Endothelial cell of umbilical vein (primary cell): ENCODE results near the gene CRY2. TPM values are rescaled to one million over a fixed set of nuclear protein-coding genes. Genes with fewer than 3 reads are reported as not detected.

Experiments
- BruUV-seq: library from RNA; stranded (reverse); fragments of 400-500 nt; replicated peaks from 2 replicates; lab custom pipeline; 2021; lab: Mats Ljungman, UMichigan
- CTCF ChIA-PET: fragments of 300-600, 350-600 bp; sonication (Branson Sonifier 250); formaldehyde crosslinking; loops from one replicate; lab custom pipeline; 2021; ENCODE audit warnings: antibody characterized with exemption, inconsistent platforms; lab: Charles Lee
- POLR2A ChIA-PET: fragments of 300-600, 350-600 bp; sonication (Branson Sonifier 250); formaldehyde crosslinking; loops from one replicate; lab custom pipeline; 2021; ENCODE audit warnings: antibody characterized with exemption, inconsistent platforms; lab: Charles Lee
- DNase-seq: peaks from one replicate; pipeline ENCODE4 v3.0.0-alpha.2; 2011; ENCODE audit warnings: low read depth, low spot score
- FAIRE-seq: peaks from 2 replicates; lab custom pipeline; 2011; peaks lifted over from hg19 to GRCh38; lab: Jason Lieb, UNC
- H2AFZ ChIP-seq: 2 replicates; pipeline ENCODE4 v1.6.0; 2012; ENCODE audit warnings: low read depth, low read length, control low read depth, inconsistent platforms
- H3K27ac ChIP-seq: 2 replicates; pipeline ENCODE4 v1.5.1; 2011; ENCODE audit warnings: low read depth, mild to moderate bottlenecking, control low read depth, low read length, moderate library complexity; ENCODE audit not compliant: insufficient read depth
- H3K27me3 ChIP-seq, 2 experiments: 2 replicates each; pipeline versions ENCODE4 v1.6.0 to v1.6.1; 2011; ENCODE audit warnings: low read length in 2 of 2, mixed read lengths in 1 of 2; ENCODE audit not compliant: control insufficient read depth in 2 of 2, insufficient read depth in 2 of 2
- H3K36me3 ChIP-seq, 2 experiments: 2 replicates in 1 of 2; 3 replicates in 1 of 2; pipeline ENCODE4 v1.5.1; 2011; ENCODE audit warnings: low read length in 2 of 2, mild to moderate bottlenecking in 1 of 2, moderate library complexity in 1 of 2; ENCODE audit not compliant: control insufficient read depth in 2 of 2, insufficient read depth in 2 of 2; ENCODE audit errors: extremely low read depth in 1 of 2
- H3K4me1 ChIP-seq: 3 replicates; pipeline ENCODE4 v1.5.1; 2011; ENCODE audit warnings: mild to moderate bottlenecking, low read length; ENCODE audit not compliant: control insufficient read depth, insufficient read depth; ENCODE audit errors: extremely low read depth
- H3K4me2 ChIP-seq: 2 replicates; pipeline ENCODE4 v1.6.1; 2011; ENCODE audit warnings: low read length, control low read depth, mixed read lengths; ENCODE audit not compliant: insufficient read depth
- H3K4me3 ChIP-seq, 3 experiments: fragments of 200-600 bp in 1 of 3; sonication (generic), shearing (Covaris generic) in 1 of 3; replicated peaks in 1 of 3; 2 replicates each; pipeline ENCODE4 v1.5.1; 2011 to 2016; ENCODE audit warnings: control low read depth in 3 of 3, low read length in 3 of 3, mild to moderate bottlenecking in 2 of 3, inconsistent platforms in 1 of 3, low read depth in 1 of 3, moderate library complexity in 1 of 3; ENCODE audit not compliant: insufficient read depth in 1 of 3
- H3K79me2 ChIP-seq: 2 replicates; pipeline ENCODE4 v1.6.0; 2012; ENCODE audit warnings: low read length, inconsistent platforms; ENCODE audit not compliant: control insufficient read depth, insufficient read depth
- H3K9ac ChIP-seq: replicated peaks from 2 replicates; pipeline ENCODE3; 2011; ENCODE audit warnings: low read length, control low read depth; ENCODE audit not compliant: insufficient read depth; ENCODE audit errors: extremely low read depth
- H3K9me1 ChIP-seq: replicated peaks from 3 replicates; pipeline ENCODE4 v1.6.0; 2011; ENCODE audit warnings: mild to moderate bottlenecking, low read length; ENCODE audit not compliant: control insufficient read depth, insufficient read depth; ENCODE audit errors: extremely low read depth
- H3K9me3 ChIP-seq: replicated peaks from 2 replicates; pipeline ENCODE4 v1.5.1; 2012; ENCODE audit warnings: low read length, inconsistent platforms; ENCODE audit not compliant: control insufficient read depth, insufficient read depth
- H4K20me1 ChIP-seq: replicated peaks from 2 replicates; pipeline ENCODE3; 2011; ENCODE audit warnings: mild to moderate bottlenecking, low read length; ENCODE audit not compliant: control insufficient read depth, insufficient read depth; ENCODE audit errors: extremely low read depth
- EZH2 ChIP-seq: IDR thresholded peaks from 2 replicates; pipeline ENCODE4 v1.6.1; 2012; ENCODE audit warnings: borderline replicate concordance, low read depth, mild to moderate bottlenecking, moderate library complexity, low read length, inconsistent platforms; ENCODE audit not compliant: severe bottlenecking
- FOS ChIP-seq: IDR thresholded peaks from 2 replicates; pipeline ENCODE4 v1.6.1; 2011; ENCODE audit warnings: mild to moderate bottlenecking, low read length, moderate library complexity, borderline replicate concordance; ENCODE audit not compliant: insufficient read depth
- GATA2 ChIP-seq: IDR thresholded peaks from 2 replicates; pipeline ENCODE4 v1.7.0; 2011; ENCODE audit warnings: low read depth, mild to moderate bottlenecking, moderate library complexity, mixed read lengths, low read length; ENCODE audit not compliant: insufficient read length, insufficient read depth
- JUN ChIP-seq: IDR thresholded peaks from 2 replicates; pipeline ENCODE4 v1.6.1; 2011; ENCODE audit warnings: borderline replicate concordance, low read depth; ENCODE audit not compliant: insufficient read length, insufficient read depth
- MYC ChIP-seq: IDR thresholded peaks from one replicate; pipeline ENCODE4 v1.6.1; 2011; ENCODE audit warnings: mild to moderate bottlenecking, low read depth, low read length
- POLR2A ChIP-seq: IDR thresholded peaks from 2 replicates; pipeline ENCODE4 v1.6.1; 2012; ENCODE audit warnings: low read depth, mild to moderate bottlenecking, control low read depth, low read length
- POLR2AphosphoS5 ChIP-seq: IDR thresholded peaks from 2 replicates; pipeline ENCODE4 v1.6.1; 2012; ENCODE audit warnings: low read depth, mild to moderate bottlenecking, control low read depth, low read length, moderate library complexity; ENCODE audit not compliant: insufficient read depth
- dilution Hi-C: fragments of 300-500 bp; cut with MboI; formaldehyde crosslinking; loops from one replicate; pipeline ENCODE4 v1.15.0; 2019; ENCODE audit warnings: low sequenced_read_pairs; ENCODE audit not compliant: extremely low pct_ligation_motif_present
- intact Hi-C: fragments of 100-400 bp; cut with micrococcal nuclease; formaldehyde crosslinking; loops from one replicate; pipeline ENCODE4 v1.10.0; 2022
- polyA plus RNA-seq, 4 experiments: library from polyadenylated mRNA; depleted of rRNA in 3 of 4; stranded (reverse) in 3 of 4; unstranded in 1 of 4; fragments of >200 nt; gene quantifications; 2 replicates each; pipeline versions ENCODE4 v1.2.1 to v1.2.3, GENCODE V29; 2011 to 2012; ENCODE audit warnings: missing spikeins in 1 of 4
- total RNA-seq: library from RNA; stranded (reverse); gene quantifications from 2 replicates; pipeline ENCODE4 v1.2.3, GENCODE V29; 2021
- TF ChIP-seq, protein P1 (sequence below), 2 donors: IDR thresholded peaks; 1 replicate in 1 of 2; 2 replicates in 1 of 2; pipeline ENCODE4 v1.5.1; 2011; ENCODE audit warnings: low read length in 2 of 2, mild to moderate bottlenecking in 2 of 2, moderate library complexity in 2 of 2, control low read depth in 1 of 2, inconsistent platforms in 1 of 2, low read depth in 1 of 2; ENCODE audit not compliant: insufficient read depth in 1 of 2; ENCODE audit errors: extremely low read depth in 1 of 2
- TF ChIP-seq, protein P2 (sequence below): IDR thresholded peaks from 2 replicates; pipeline ENCODE4 v1.6.1; 2011; ENCODE audit not compliant: insufficient read depth, insufficient read length

Gene CRY2
- total and polyA plus RNA-seq, 2 donors (not counting 3 experiments of a cell fraction or from before 2014, with no cell fraction given) = 7.7 to 11.7 TPM

DNA sequence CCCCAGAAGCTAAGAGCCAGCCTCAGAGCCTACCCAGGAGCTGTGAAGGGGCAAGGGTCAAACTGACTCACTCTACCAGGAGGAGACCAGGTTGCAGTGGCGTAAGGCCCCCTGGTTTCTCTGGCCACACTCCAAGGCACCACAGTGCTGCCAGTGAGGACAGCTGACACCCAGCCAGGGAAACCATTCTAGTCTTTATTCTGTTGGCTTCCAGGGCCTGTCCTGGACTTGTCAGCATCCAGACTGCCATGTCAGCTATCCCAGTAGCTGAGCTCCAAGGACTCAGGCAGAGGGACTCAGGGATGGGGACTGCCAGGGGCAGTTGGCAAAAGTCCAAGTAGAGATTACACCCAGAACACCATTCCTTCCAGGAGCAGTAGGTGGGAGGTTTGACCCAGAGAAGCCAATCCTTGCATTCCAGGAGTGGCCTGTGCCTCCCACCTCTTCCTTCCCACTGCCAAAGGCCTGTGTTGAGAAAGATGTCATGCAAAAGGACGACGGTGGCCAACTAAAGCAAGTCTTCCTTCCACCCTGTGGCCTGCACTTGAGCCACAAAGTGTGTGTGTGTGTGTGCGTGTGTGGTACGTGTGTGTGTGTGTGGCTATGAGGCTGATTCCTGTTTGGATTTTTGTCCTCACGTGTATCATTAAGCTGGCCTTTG, 34.6 kb downstream of the CRY2 start:
- no peaks in the 10 kb centered on the region for H3K79me2 ChIP-seq
- H3K9ac ChIP-seq = no peak overlapping the region
- no peaks in the 10 kb centered on the region for H3K9me3 ChIP-seq
- no peaks in the 10 kb centered on the region for H3K4me1 ChIP-seq
- no peaks in the 10 kb centered on the region for H3K36me3 ChIP-seq
- BruUV-seq = no TSS peak
- FAIRE-seq (no peak), DNase-seq (no peak)
- no peak overlapping the region for H2AFZ ChIP-seq
- no peak overlapping the region for H3K4me3 ChIP-seq
- dilution Hi-C loops (no loop called here), intact Hi-C loops (no loop called here)
- ChIA-PET CTCF (interaction anchor here (3.7 kb wide), 1 partner anchor 10 kb away, joined by 16 read pairs; no protein-coding TSS in a partner anchor), POLR2A (no interaction called here)
- H3K27me3 ChIP-seq = peaks cover 2 to 5% of the 10 kb centered on the region in 2 experiments
- no peak for TF ChIP-seq POLR2A
- no peak for TF ChIP-seq EZH2
- no peak for TF ChIP-seq POLR2AphosphoS5
- no peak for TF ChIP-seq GATA2
- TF ChIP-seq JUN = no peak
- TF ChIP-seq, protein P1, sequence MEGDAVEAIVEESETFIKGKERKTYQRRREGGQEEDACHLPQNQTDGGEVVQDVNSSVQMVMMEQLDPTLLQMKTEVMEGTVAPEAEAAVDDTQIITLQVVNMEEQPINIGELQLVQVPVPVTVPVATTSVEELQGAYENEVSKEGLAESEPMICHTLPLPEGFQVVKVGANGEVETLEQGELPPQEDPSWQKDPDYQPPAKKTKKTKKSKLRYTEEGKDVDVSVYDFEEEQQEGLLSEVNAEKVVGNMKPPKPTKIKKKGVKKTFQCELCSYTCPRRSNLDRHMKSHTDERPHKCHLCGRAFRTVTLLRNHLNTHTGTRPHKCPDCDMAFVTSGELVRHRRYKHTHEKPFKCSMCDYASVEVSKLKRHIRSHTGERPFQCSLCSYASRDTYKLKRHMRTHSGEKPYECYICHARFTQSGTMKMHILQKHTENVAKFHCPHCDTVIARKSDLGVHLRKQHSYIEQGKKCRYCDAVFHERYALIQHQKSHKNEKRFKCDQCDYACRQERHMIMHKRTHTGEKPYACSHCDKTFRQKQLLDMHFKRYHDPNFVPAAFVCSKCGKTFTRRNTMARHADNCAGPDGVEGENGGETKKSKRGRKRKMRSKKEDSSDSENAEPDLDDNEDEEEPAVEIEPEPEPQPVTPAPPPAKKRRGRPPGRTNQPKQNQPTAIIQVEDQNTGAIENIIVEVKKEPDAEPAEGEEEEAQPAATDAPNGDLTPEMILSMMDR (IDR thresholded peaks at IDR 0.05; ENCODE audit: extremely low read depth in 1 of 2, insufficient read depth in 1 of 2, low read depth in 1 of 2, low read length in 2 of 2) = no peak
- TF ChIP-seq, protein P2, sequence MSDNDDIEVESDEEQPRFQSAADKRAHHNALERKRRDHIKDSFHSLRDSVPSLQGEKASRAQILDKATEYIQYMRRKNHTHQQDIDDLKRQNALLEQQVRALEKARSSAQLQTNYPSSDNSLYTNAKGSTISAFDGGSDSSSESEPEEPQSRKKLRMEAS = no peak
- no peak for TF ChIP-seq MYC
- TF ChIP-seq FOS = no peak
- no peak overlapping the region for H3K27ac ChIP-seq
- no peaks in the 10 kb centered on the region for H3K9me1 ChIP-seq
- no peaks in the 10 kb centered on the region for H4K20me1 ChIP-seq
- no peak overlapping the region for H3K4me2 ChIP-seq
